Breast epithelium (tissue), 3 donors: ENCODE measurements around the gene EPX.

Source experiments
- CTCF ChIP-seq, 3 donors: fragments of 450-650 bp; IDR thresholded peaks; one replicate each; pipeline ENCODE4 v1.5.1; 2016 to 2017; ENCODE audit warnings: antibody characterized with exemption in 3 of 3, mild to moderate bottlenecking in 3 of 3, moderate library complexity in 3 of 3
- POLR2A ChIP-seq: fragments of 450-650 bp; IDR thresholded peaks from one replicate; pipeline ENCODE4 v1.6.1; 2016; ENCODE audit warnings: antibody characterized with exemption, mild to moderate bottlenecking, moderate library complexity

DNA sequence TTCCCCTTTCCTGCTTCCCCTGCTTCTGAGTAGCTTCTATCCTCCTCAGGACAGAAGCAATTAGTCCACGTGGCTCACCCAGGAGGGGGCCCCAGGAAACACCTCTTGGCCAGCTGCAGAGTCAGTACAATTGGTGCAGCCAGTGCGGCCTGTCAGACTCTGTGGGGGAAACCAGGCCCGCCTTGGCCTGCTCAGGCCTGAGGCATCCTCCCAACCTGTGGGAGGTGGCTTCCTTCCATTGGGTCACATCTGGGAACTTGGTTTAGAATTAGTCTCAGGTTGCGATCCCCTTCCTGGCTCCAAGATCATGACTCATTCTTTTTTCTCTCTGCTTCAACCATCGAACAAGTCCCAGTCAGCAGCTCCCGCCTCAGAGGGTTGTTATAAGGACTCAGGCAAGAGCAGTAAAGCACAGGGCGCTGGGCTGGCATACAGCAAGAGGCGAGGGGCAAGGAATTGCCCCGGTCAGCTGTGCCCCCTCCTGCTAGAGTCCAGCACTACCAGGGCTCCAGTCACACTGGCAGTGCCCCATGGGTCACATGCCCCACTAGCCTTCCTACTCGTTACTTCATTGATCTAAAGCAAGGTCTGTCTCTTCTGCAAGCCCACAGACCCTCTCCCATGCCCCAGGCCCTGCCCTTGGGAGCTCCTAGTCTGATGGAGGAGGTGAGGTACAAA is 8.1 kb upstream of the EPX start:
- TF ChIP-seq POLR2A (no peak), CTCF (IDR thresholded peaks at IDR 0.05) (no peak)
